Ovary (tissue), 3 donors: ENCODE measurements around the gene OR51L1.

Experiments used
- EP300 ChIP-seq: sonication (generic); formaldehyde crosslinking; IDR thresholded peaks from one replicate; pipeline ENCODE4 v1.6.1; 2017; ENCODE audit warnings: antibody characterized with exemption
- POLR2A ChIP-seq: fragments of 450-650 bp; IDR thresholded peaks from one replicate; pipeline ENCODE4 v1.6.1; 2017; ENCODE audit warnings: antibody characterized with exemption, mild to moderate bottlenecking, moderate library complexity
- TF ChIP-seq, protein P1 (sequence below), 3 donors: fragments of 450-650 bp in 2 of 3; fragments of 200-600 bp in 1 of 3; IDR thresholded peaks; one replicate each; pipeline versions ENCODE4 v1.5.1 to v1.8.0; 2016 to 2022; ENCODE audit warnings: antibody characterized with exemption in 3 of 3, mild to moderate bottlenecking in 1 of 3
- donor health status: DM: no; HTN: no; CAD: no.

DNA sequence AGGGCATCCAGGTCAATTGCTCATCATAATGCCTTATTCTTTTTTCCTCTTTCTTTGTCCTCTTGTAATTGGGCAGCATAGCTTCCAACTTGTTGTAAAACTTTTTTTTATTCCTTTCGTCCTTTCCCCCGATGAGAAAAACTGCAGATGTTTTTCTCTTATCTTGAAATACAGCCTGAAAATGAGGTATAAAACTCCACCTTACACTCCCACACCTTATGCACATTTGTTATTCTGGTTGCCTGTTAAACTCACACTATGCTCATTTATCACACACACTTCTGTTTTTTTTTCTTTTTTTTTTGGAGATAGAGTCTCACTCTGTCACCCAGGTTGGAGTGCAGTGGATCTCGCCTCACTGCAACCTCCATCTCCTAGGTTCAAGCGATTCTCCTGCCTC is 37.3 kb upstream of the OR51L1 start:
- TF ChIP-seq, protein P1, sequence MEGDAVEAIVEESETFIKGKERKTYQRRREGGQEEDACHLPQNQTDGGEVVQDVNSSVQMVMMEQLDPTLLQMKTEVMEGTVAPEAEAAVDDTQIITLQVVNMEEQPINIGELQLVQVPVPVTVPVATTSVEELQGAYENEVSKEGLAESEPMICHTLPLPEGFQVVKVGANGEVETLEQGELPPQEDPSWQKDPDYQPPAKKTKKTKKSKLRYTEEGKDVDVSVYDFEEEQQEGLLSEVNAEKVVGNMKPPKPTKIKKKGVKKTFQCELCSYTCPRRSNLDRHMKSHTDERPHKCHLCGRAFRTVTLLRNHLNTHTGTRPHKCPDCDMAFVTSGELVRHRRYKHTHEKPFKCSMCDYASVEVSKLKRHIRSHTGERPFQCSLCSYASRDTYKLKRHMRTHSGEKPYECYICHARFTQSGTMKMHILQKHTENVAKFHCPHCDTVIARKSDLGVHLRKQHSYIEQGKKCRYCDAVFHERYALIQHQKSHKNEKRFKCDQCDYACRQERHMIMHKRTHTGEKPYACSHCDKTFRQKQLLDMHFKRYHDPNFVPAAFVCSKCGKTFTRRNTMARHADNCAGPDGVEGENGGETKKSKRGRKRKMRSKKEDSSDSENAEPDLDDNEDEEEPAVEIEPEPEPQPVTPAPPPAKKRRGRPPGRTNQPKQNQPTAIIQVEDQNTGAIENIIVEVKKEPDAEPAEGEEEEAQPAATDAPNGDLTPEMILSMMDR (IDR thresholded peaks at IDR 0.05) = no peak
- no peak for TF ChIP-seq POLR2A
- TF ChIP-seq EP300 = no peak
